Neural cell (in vitro differentiated cells): ENCODE measurements around the gene KRT2. TPM values are rescaled to one million over a fixed set of nuclear protein-coding genes. Genes with fewer than 3 reads are reported as not detected.

ENCODE experiments used
- H2AFZ ChIP-seq: fragments of 200-600, 300-800 bp; sonication (generic), shearing (Covaris generic); 2 replicates; pipeline ENCODE4 v1.6.0; 2014; ENCODE audit warnings: low read depth, mild to moderate bottlenecking, antibody characterized with exemption, low read length, moderate library complexity
- H3F3A ChIP-seq: fragments of 200-600 bp; shearing (Covaris generic); 2 replicates; pipeline ENCODE4 v1.6.1; 2016; ENCODE audit warnings: mild to moderate bottlenecking, moderate library complexity, mixed read lengths, antibody characterized with exemption, low read length; ENCODE audit not compliant: insufficient read depth, poor library complexity, severe bottlenecking
- H3K27ac ChIP-seq: fragments of 200-600, 300-800 bp; sonication (generic), shearing (Covaris generic); 2 replicates; pipeline ENCODE4 v1.5.1; 2014; ENCODE audit warnings: mild to moderate bottlenecking, low read length, moderate library complexity
- H3K27me3 ChIP-seq: fragments of 300-800, 200-600 bp; sonication (generic), shearing (Covaris generic); 2 replicates; pipeline ENCODE4 v1.6.0; 2014; ENCODE audit warnings: mild to moderate bottlenecking, low read depth, low read length, moderate library complexity; ENCODE audit not compliant: insufficient read depth
- H3K36me3 ChIP-seq: fragments of 300-800, 200-600 bp; sonication (generic), shearing (Covaris generic); 2 replicates; pipeline ENCODE4 v1.5.1; 2014; ENCODE audit warnings: mild to moderate bottlenecking, antibody characterized with exemption, low read length, moderate library complexity; ENCODE audit not compliant: insufficient read depth
- H3K4me2 ChIP-seq: fragments of 300-800, 200-600 bp; sonication (generic), shearing (Covaris generic); 2 replicates; pipeline ENCODE4 v1.6.0; 2014; ENCODE audit warnings: mild to moderate bottlenecking, low read length
- H3K4me3 ChIP-seq: fragments of 300-800, 200-600 bp; sonication (generic), shearing (Covaris generic); 2 replicates; pipeline ENCODE4 v1.5.1; 2014; ENCODE audit warnings: mild to moderate bottlenecking, low read length, moderate library complexity
- H3K79me2 ChIP-seq: fragments of 200-600 bp; shearing (Covaris generic); replicated peaks from 2 replicates; pipeline ENCODE4 v1.6.0; 2014; ENCODE audit warnings: mild to moderate bottlenecking, low read length, moderate library complexity; ENCODE audit not compliant: insufficient read depth
- H3K9ac ChIP-seq: fragments of 300-800, 200-600 bp; sonication (generic), shearing (Covaris generic); 2 replicates; pipeline ENCODE4 v1.6.1; 2016; ENCODE audit warnings: mild to moderate bottlenecking, low read length, mixed read lengths
- H3K9me2 ChIP-seq: fragments of 200-600 bp; shearing (Covaris generic); 2 replicates; pipeline ENCODE4 v1.6.1; 2016; ENCODE audit warnings: mild to moderate bottlenecking, low read length, mixed read lengths; ENCODE audit not compliant: insufficient read depth
- H3K9me3 ChIP-seq: fragments of 200-600, 300-800 bp; sonication (generic), shearing (Covaris generic); 2 replicates; pipeline ENCODE4 v1.6.1; 2016; ENCODE audit warnings: mild to moderate bottlenecking, mixed run types, low read length, moderate library complexity, mixed read lengths
- H4K20me1 ChIP-seq: fragments of 200-600 bp; shearing (Covaris generic); 2 replicates; pipeline ENCODE4 v1.6.1; 2016; ENCODE audit warnings: mild to moderate bottlenecking, mixed run types; ENCODE audit not compliant: insufficient read depth
- CTCF ChIP-seq: fragments of 450-650 bp; IDR thresholded peaks from 2 replicates; pipeline ENCODE4 v1.5.1; 2014; ENCODE audit warnings: antibody characterized with exemption, mild to moderate bottlenecking, moderate library complexity; ENCODE audit not compliant: poor library complexity, severe bottlenecking
- EP300 ChIP-seq: fragments of 450-650 bp; conservative IDR thresholded peaks from 2 replicates; pipeline ENCODE4 v1.6.1; 2014; ENCODE audit warnings: antibody characterized with exemption, mild to moderate bottlenecking, moderate library complexity; ENCODE audit not compliant: poor library complexity, severe bottlenecking
- EZH2 ChIP-seq: fragments of 200-600, 300-800 bp; shearing (Covaris generic), sonication (generic); IDR thresholded peaks from 2 replicates; pipeline ENCODE4 v1.6.1; 2014; ENCODE audit warnings: antibody characterized with exemption, low read length, borderline replicate concordance, mild to moderate bottlenecking; ENCODE audit not compliant: insufficient read depth, poor library complexity, severe bottlenecking
- MXI1 ChIP-seq: fragments of 450-650 bp; conservative IDR thresholded peaks from 2 replicates; pipeline ENCODE4 v1.6.1; 2014; ENCODE audit warnings: antibody characterized with exemption, mild to moderate bottlenecking; ENCODE audit not compliant: poor library complexity, severe bottlenecking
- POLR2AphosphoS5 ChIP-seq: IDR thresholded peaks from 2 replicates; pipeline ENCODE4 v1.6.1; 2012
- RAD21 ChIP-seq: fragments of 450-650 bp; conservative IDR thresholded peaks from 2 replicates; pipeline ENCODE4 v1.6.1; 2014; ENCODE audit warnings: antibody characterized with exemption, mild to moderate bottlenecking, moderate library complexity
- REST ChIP-seq: IDR thresholded peaks from 2 replicates; pipeline ENCODE4 v1.6.1; 2012; ENCODE audit warnings: borderline replicate concordance
- SMC3 ChIP-seq: fragments of 450-650 bp; conservative IDR thresholded peaks from 2 replicates; pipeline ENCODE4 v1.6.1; 2014; ENCODE audit warnings: antibody characterized with exemption, mild to moderate bottlenecking, moderate library complexity; ENCODE audit not compliant: poor library complexity
- TAF1 ChIP-seq: IDR thresholded peaks from 2 replicates; pipeline ENCODE4 v1.6.1; 2012; ENCODE audit warnings: low read depth
- polyA plus RNA-seq: library from polyadenylated mRNA; depleted of rRNA; stranded (reverse); fragments of >200 nt; gene quantifications from 2 replicates; pipeline ENCODE4 v1.2.3, GENCODE V29; 2014

Gene KRT2
- polyA plus RNA-seq, 1 donor from 2014 or later, result not detected

GRCh38 chr12:52617403-52617785, 34.6 kb downstream of the KRT2 start:
- H3K27me3 ChIP-seq, result no peaks in the 10 kb centered on the region
- no peaks in the 10 kb centered on the region for H3F3A ChIP-seq
- no peak overlapping the region for H3K4me2 ChIP-seq
- H2AFZ ChIP-seq, result no peak overlapping the region
- H3K9ac ChIP-seq, result no peak overlapping the region
- no peak for TF ChIP-seq EP300
- no peak for TF ChIP-seq REST
- TF ChIP-seq RAD21, result no peak
- no peaks in the 10 kb centered on the region for H3K36me3 ChIP-seq
- no peaks in the 10 kb centered on the region for H3K9me3 ChIP-seq
- H3K4me3 ChIP-seq, result no peak overlapping the region
- H3K79me2 ChIP-seq, result no peaks in the 10 kb centered on the region
- H3K9me2 ChIP-seq, result no peaks in the 10 kb centered on the region
- no peaks in the 10 kb centered on the region for H4K20me1 ChIP-seq
- H3K27ac ChIP-seq, result no peak overlapping the region

- no peak overlapping the region for H3K4me3 ChIP-seq
- H3K79me2 ChIP-seq, result no peaks in the 10 kb centered on the region
- no peaks in the 10 kb centered on the region for H3K36me3 ChIP-seq
- no peak for TF ChIP-seq EZH2
- no peak for TF ChIP-seq TAF1
- no peak for TF ChIP-seq SMC3
- no peak for TF ChIP-seq POLR2AphosphoS5
- TF ChIP-seq CTCF, result no peak
- no peak for TF ChIP-seq MXI1
- TF ChIP-seq RAD21, result no peak
- TF ChIP-seq REST, result no peak
- TF ChIP-seq EP300, result no peak
- no peaks in the 10 kb centered on the region for H3K9me3 ChIP-seq
- H3K27me3 ChIP-seq, result no peaks in the 10 kb centered on the region
- H3F3A ChIP-seq, result no peaks in the 10 kb centered on the region
- H3K9me2 ChIP-seq, result no peaks in the 10 kb centered on the region
- no peak overlapping the region for H3K9ac ChIP-seq
- H3K27ac ChIP-seq, result no peak overlapping the region
- no peak overlapping the region for H3K4me2 ChIP-seq
- H4K20me1 ChIP-seq, result no peaks in the 10 kb centered on the region
- H2AFZ ChIP-seq, result no peak overlapping the region
These were observed 35.2 kb downstream of the KRT2 start for GRCh38 chr12:52616680-52617402.
